ENCODE measurements around the gene RIT1. TPM values are rescaled to one million over a fixed set of nuclear protein-coding genes. Genes with fewer than 3 reads are reported as not detected.

RIT1 gene
- total and polyA plus RNA-seq, 2 of the 8 experiments (the other 6 are each of a cell fraction or from before 2014, with no cell fraction given): 25.3 to 26.8 TPM

GRCh38 chr1:155920717-155921116, 9.6 kb upstream of the RIT1 start:
- H2AK5ac ChIP-seq (ENCODE audit: low read depth, low read length): no peak overlapping the region
- no peak overlapping the region for H2BK5ac ChIP-seq (ENCODE audit: low read depth, low read length)
- no peak overlapping the region for H2BK20ac ChIP-seq (ENCODE audit: low read length)
- H3K23me2 ChIP-seq (ENCODE audit: low read depth, low read length): no peaks in the 10 kb centered on the region
- H3K4me2 ChIP-seq (ENCODE audit: insufficient read depth in 1 of 2, low read depth in 2 of 2, low read length in 2 of 2): no peak overlapping the region
- no peak overlapping the region for H4K8ac ChIP-seq (ENCODE audit: extremely low read depth, insufficient read depth, low read length)
- ChIA-PET CTCF (ENCODE audit: partially characterized antibody) (interaction anchor here (0.8 kb wide), 1 partner anchor 48 kb away, joined by 5 read pairs; no protein-coding TSS in a partner anchor), POLR2A (ENCODE audit: partially characterized antibody) (interaction anchor here (1.1 to 11.7 kb wide), 4 partner anchors 6 to 27 kb away, joined by 3 to 109 read pairs (median 32); partner anchors contain the start of gene KHDC4)
- no peak overlapping the region for H2BK12ac ChIP-seq (ENCODE audit: low read depth, low read length)
- no peak overlapping the region for H3K23ac ChIP-seq (ENCODE audit: insufficient read length)
- no peak overlapping the region for H2AFZ ChIP-seq (ENCODE audit: low read length)
- no peaks in the 10 kb centered on the region for H3K27me3 ChIP-seq (replicated peaks in 1 of 4; ENCODE audit: control insufficient read depth in 3 of 4, extremely low read depth in 1 of 4, insufficient read depth in 3 of 4, low read length in 3 of 4)
- H3K14ac ChIP-seq (ENCODE audit: insufficient read length): no peak overlapping the region
- H3K36me3 ChIP-seq (ENCODE audit: control insufficient read depth in 2 of 4, insufficient read depth in 4 of 4, low read length in 3 of 4): peaks cover 40 to 99% (median 83%) of the 10 kb centered on the region in 4 experiments
- no peak overlapping the region for H3K18ac ChIP-seq (ENCODE audit: extremely low read depth, low read length)
- no peaks in the 10 kb centered on the region for H3K79me2 ChIP-seq (ENCODE audit: control insufficient read depth in 1 of 2, insufficient read depth in 2 of 2, low read length in 2 of 2)
- 96% methylated on average over 3 of the region's 3 CpGs; no CpG with 5 or more reads in 1 of the 2 experiments for WGBS, 2 experiments (ENCODE audit: extremely low coverage in 1 of 2, insufficient coverage in 1 of 2, insufficient read length in 1 of 2, insufficient replicate concordance in 2 of 2, low coverage in 1 of 2, low lambda C conversion rate in 2 of 2, missing lambda C conversion rate in 1 of 2)
- H4K91ac ChIP-seq (replicated peaks; ENCODE audit: insufficient read length, low read length): no peak overlapping the region
- no peaks in the 10 kb centered on the region for H3K9me3 ChIP-seq (ENCODE audit: insufficient read depth in 2 of 2, low read depth in 1 of 2, low read length in 1 of 2)
- H3K9ac ChIP-seq (replicated peaks in 1 of 4; ENCODE audit: extremely low read depth in 1 of 4, low read depth in 3 of 4, low read length in 3 of 4): no peak overlapping the region
- H2BK15ac ChIP-seq (ENCODE audit: low read length): no peak overlapping the region
- H3K27ac ChIP-seq (ENCODE audit: low read depth, low read length): no peak overlapping the region
- no peak overlapping the region for H3K4ac ChIP-seq (replicated peaks; ENCODE audit: insufficient read length, low read depth, low read length)
- H3K4me3 ChIP-seq (ENCODE audit: extremely low read depth in 1 of 4, insufficient read depth in 2 of 4, low read depth in 3 of 4, low read length in 4 of 4): no peak overlapping the region
- DNase-seq (ENCODE audit: low read depth in 1 of 2, low spot score in 2 of 2) (no peak), FAIRE-seq (no peak)
- no peak overlapping the region for H3K56ac ChIP-seq (replicated peaks; ENCODE audit: insufficient read length, low read depth, low read length)
- H2BK120ac ChIP-seq (replicated peaks; ENCODE audit: low read depth, low read length): no peak overlapping the region
- no peaks in the 10 kb centered on the region for H3K4me1 ChIP-seq (replicated peaks in 1 of 4; ENCODE audit: control insufficient read depth in 3 of 4, insufficient read depth in 4 of 4, low read length in 3 of 4)
- no peak overlapping the region for H4K5ac ChIP-seq (ENCODE audit: insufficient read length, low read depth, low read length)
- H3K79me1 ChIP-seq (ENCODE audit: low read depth, low read length): no peaks in the 10 kb centered on the region; the same call in 1 of the 2 replicates
- H4K20me1 ChIP-seq (replicated peaks in 1 of 2; ENCODE audit: control insufficient read depth in 1 of 2, insufficient read depth in 2 of 2, low read length in 2 of 2): peaks cover 1 to 12% of the 10 kb centered on the region in 2 experiments
- no peak for TF ChIP-seq CTBP2 (IDR thresholded peaks at IDR 0.05; ENCODE audit: borderline replicate concordance, insufficient read depth, insufficient read length, low read length)
- no peak for TF ChIP-seq SIRT6 (IDR thresholded peaks at IDR 0.05; ENCODE audit: low read length)
- no peak for TF ChIP-seq SP1 (IDR thresholded peaks at IDR 0.05; ENCODE audit: low read depth, low read length)
- TF ChIP-seq HDAC6 (IDR thresholded peaks at IDR 0.05; ENCODE audit: low read depth, low read length): no peak
- no peak for TF ChIP-seq MAX (IDR thresholded peaks at IDR 0.05)
- no peak for TF ChIP-seq PHF8 (conservative IDR thresholded peaks at IDR 0.05; ENCODE audit: low read depth, low read length)
- TF ChIP-seq HDAC2 (IDR thresholded peaks at IDR 0.05; ENCODE audit: borderline replicate concordance in 1 of 2, low read depth in 2 of 2, low read length in 2 of 2): no peak
- no peak for TF ChIP-seq POLR2A (IDR thresholded peaks at IDR 0.05; ENCODE audit: control extremely low read depth in 1 of 2, low read depth in 2 of 2, low read length in 2 of 2)
- no peak for TF ChIP-seq TAF7 (optimal IDR thresholded peaks at IDR 0.05; ENCODE audit: borderline replicate concordance, low read depth, low read length)
- TF ChIP-seq YY1 (IDR thresholded peaks at IDR 0.05; ENCODE audit: low read depth, low read length): no peak
- no peak for TF ChIP-seq TBP (IDR thresholded peaks at IDR 0.05; ENCODE audit: low read depth, low read length)
- no peak for TF ChIP-seq SRF (IDR thresholded peaks at IDR 0.05; ENCODE audit: low read depth, low read length)
- no peak for TF ChIP-seq RXRA (IDR thresholded peaks at IDR 0.05; ENCODE audit: insufficient read depth, low read depth, low read length)
- TF ChIP-seq MAFK (IDR thresholded peaks at IDR 0.05; ENCODE audit: low read depth, low read length): no peak
- TF ChIP-seq POLR2AphosphoS5 (IDR thresholded peaks at IDR 0.05; ENCODE audit: low read depth, low read length): no peak
